HepG2 (cell line): Measurements from ENCODE around the gene KRTAP1-5.

Experiments used
- CTCF ChIP-seq: sonication (generic); formaldehyde crosslinking; IDR thresholded peaks from 2 replicates; pipeline ENCODE4 v1.5.0; 2020; ENCODE audit warnings: mild to moderate bottlenecking, missing genetic modification reagents, moderate library complexity
- DMAP1 ChIP-seq: IDR thresholded peaks from 2 replicates; pipeline ENCODE4 v1.6.1; 2016
- FOXK2 ChIP-seq: fragments of 450-650 bp; IDR thresholded peaks from 2 replicates; pipeline ENCODE4 v1.6.1; 2016
- GABPA ChIP-seq, 2 experiments: IDR thresholded peaks; 2 replicates each; pipeline ENCODE4 v1.6.1; 2011 to 2016; ENCODE audit warnings: low read depth in 2 of 2, low read length in 1 of 2, missing biosample characterization in 1 of 2, missing genetic modification characterization in 1 of 2
- KLF12 ChIP-seq: sonication (generic); formaldehyde crosslinking; IDR thresholded peaks from 2 replicates; pipeline ENCODE4 v1.4.0; 2020; ENCODE audit warnings: missing genetic modification reagents, borderline replicate concordance
- MBNL3 ChIP-seq: fragments of 250-450 bp; sonication (Bioruptor Pico); conservative IDR thresholded peaks from 2 replicates; pipeline ENCODE4 v1.8.0; 2022; ENCODE audit warnings: mild to moderate bottlenecking, inconsistent platforms
- MED1 ChIP-seq: sonication (generic); formaldehyde crosslinking; IDR thresholded peaks from 2 replicates; pipeline ENCODE4 v1.4.0; 2020; ENCODE audit warnings: missing genetic modification reagents
- NONO ChIP-seq, 2 experiments: fragments of 450-650 bp in 1 of 2; sonication (generic) in 1 of 2; formaldehyde crosslinking in 1 of 2; IDR thresholded peaks in 1 of 2; conservative IDR thresholded peaks in 1 of 2; 2 replicates each; pipeline versions ENCODE4 v1.6.1 to v1.8.0; 2017 to 2022; ENCODE audit warnings: mild to moderate bottlenecking in 1 of 2, missing genetic modification reagents in 1 of 2, moderate library complexity in 1 of 2
- POLR2A ChIP-seq, 2 experiments: IDR thresholded peaks; 2 replicates each; pipeline ENCODE4 v1.6.1; 2011; ENCODE audit warnings: low read depth in 2 of 2, low read length in 2 of 2, mild to moderate bottlenecking in 1 of 2, moderate library complexity in 1 of 2; ENCODE audit not compliant: insufficient read depth in 1 of 2
- POLR2AphosphoS5 ChIP-seq: IDR thresholded peaks from 2 replicates; pipeline ENCODE4 v1.6.1; 2012; ENCODE audit warnings: low read depth, low read length
- YEATS2 ChIP-seq: sonication (generic); formaldehyde crosslinking; IDR thresholded peaks from 2 replicates; pipeline ENCODE4 v1.4.0; 2020; ENCODE audit warnings: missing genetic modification reagents, borderline replicate concordance
- ZNF331 ChIP-seq: sonication (generic); formaldehyde crosslinking; IDR thresholded peaks from 2 replicates; pipeline ENCODE4 v1.4.0; 2020; ENCODE audit warnings: missing genetic modification reagents
- ZNF639 ChIP-seq: conservative IDR thresholded peaks from 2 replicates; pipeline ENCODE4 v1.6.1; 2018; ENCODE audit warnings: missing genetic modification reagents
- ZSCAN5A ChIP-seq: sonication (generic); formaldehyde crosslinking; IDR thresholded peaks from 2 replicates; pipeline ENCODE4 v1.8.0; 2022; ENCODE audit warnings: mild to moderate bottlenecking, missing genetic modification reagents, borderline replicate concordance

GRCh38 chr17:41042953-41043352, 15.9 kb upstream of the KRTAP1-5 start:
- TF ChIP-seq CTCF (CRISPR knock-in tag) = no peak
- no peak for TF ChIP-seq MBNL3
- no peak for TF ChIP-seq MED1 (CRISPR knock-in tag)
- no peak for TF ChIP-seq FOXK2
- TF ChIP-seq POLR2AphosphoS5 = no peak
- no peak for TF ChIP-seq GABPA (IDR thresholded peaks at IDR 0.05; ENCODE audit: low read depth, low read length)
- TF ChIP-seq GABPA (CRISPR knock-in tag; IDR thresholded peaks at IDR 0.05; ENCODE audit: low read depth) = no peak
- no peak for TF ChIP-seq ZNF639 (CRISPR knock-in tag)
- TF ChIP-seq YEATS2 (CRISPR knock-in tag) = no peak
- no peak for TF ChIP-seq DMAP1 (CRISPR knock-in tag)
- no peak for TF ChIP-seq NONO (IDR thresholded peaks at IDR 0.05)
- TF ChIP-seq NONO (CRISPR knock-in tag; conservative IDR thresholded peaks at IDR 0.05) = no peak
- TF ChIP-seq ZSCAN5A (CRISPR knock-in tag) = no peak
- no peak for TF ChIP-seq ZNF331 (CRISPR knock-in tag)
- no peak for TF ChIP-seq POLR2A (IDR thresholded peaks at IDR 0.05; ENCODE audit: insufficient read depth in 1 of 2, low read depth in 2 of 2, low read length in 2 of 2)
- TF ChIP-seq KLF12 = no peak
